SK-N-SH (cell line): Measurements from ENCODE around the gene XPOT. TPM values are rescaled to one million over a fixed set of nuclear protein-coding genes. Genes with fewer than 3 reads are reported as not detected.

Experiments
- CTCF ChIA-PET: fragments of 300-600, 350-600 bp; formaldehyde crosslinking; extraction: SDS; loops from one replicate; lab custom pipeline; 2021; lab: Yijun Ruan, JAX
- POLR2A ChIA-PET: fragments of 350-600 bp; sonication (Branson Sonifier 250); formaldehyde crosslinking; extraction: SDS; loops from one replicate; lab custom pipeline; 2020; ENCODE audit warnings: antibody characterized with exemption, inconsistent platforms; lab: Yijun Ruan, JAX
- DNase-seq: peaks from one replicate; pipeline ENCODE4 v3.0.0; 2012
- H2AFZ ChIP-seq: fragments of 200-600 bp; sonication (generic); 2 replicates; pipeline ENCODE4 v1.8.1; 2016; ENCODE audit warnings: antibody characterized with exemption, mild to moderate bottlenecking, low read depth
- H3F3A ChIP-seq: fragments of 200-600 bp; sonication (generic); replicated peaks from 2 replicates; pipeline ENCODE3; 2016; ENCODE audit warnings: antibody characterized with exemption, mild to moderate bottlenecking; ENCODE audit not compliant: insufficient read depth
- H3K27ac ChIP-seq, 2 experiments: fragments of 200-500 bp in 1 of 2; fragments of 200-600 bp in 1 of 2; sonication (Bioruptor generic) in 1 of 2; sonication (generic), shearing (Covaris generic) in 1 of 2; 2 replicates each; pipeline versions ENCODE4 v1.5.1 to v1.6.1; 2014 to 2016; ENCODE audit warnings: low read depth in 2 of 2, inconsistent platforms in 1 of 2, low read length in 1 of 2, mild to moderate bottlenecking in 1 of 2, mixed read lengths in 1 of 2
- H3K27me3 ChIP-seq: fragments of 200-600 bp; sonication (generic), shearing (Covaris generic); 2 replicates; pipeline ENCODE4 v1.6.1; 2016; ENCODE audit warnings: mixed run types; ENCODE audit not compliant: insufficient read depth
- H3K36me3 ChIP-seq, 2 experiments: fragments of 200-500 bp in 1 of 2; fragments of 200-600 bp in 1 of 2; sonication (Bioruptor generic) in 1 of 2; sonication (generic) in 1 of 2; replicated peaks in 1 of 2; 2 replicates each; pipeline versions ENCODE3 to v1.5.1; 2014 to 2016; ENCODE audit warnings: low read length in 1 of 2, mild to moderate bottlenecking in 1 of 2; ENCODE audit not compliant: insufficient read depth in 2 of 2, control insufficient read depth in 1 of 2
- H3K4me1 ChIP-seq, 2 experiments: fragments of 200-500 bp in 1 of 2; fragments of 200-600 bp in 1 of 2; sonication (Bioruptor generic) in 1 of 2; sonication (generic), shearing (Covaris generic) in 1 of 2; 2 replicates each; pipeline versions ENCODE4 v1.5.1 to v1.6.1; 2014 to 2016; ENCODE audit warnings: low read depth in 1 of 2, low read length in 1 of 2, mixed run types in 1 of 2; ENCODE audit not compliant: insufficient read depth in 2 of 2, control insufficient read depth in 1 of 2
- H3K4me2 ChIP-seq: fragments of 200-600 bp; sonication (generic), shearing (Covaris generic); 2 replicates; pipeline ENCODE4 v1.6.1; 2017; ENCODE audit warnings: mixed run types
- H3K4me3 ChIP-seq, 2 experiments: fragments of 200-500 bp in 1 of 2; fragments of 200-600 bp in 1 of 2; sonication (Bioruptor generic) in 1 of 2; sonication (generic), shearing (Covaris generic) in 1 of 2; 2 replicates each; pipeline versions ENCODE4 v1.5.1 to v1.8.1; 2014 to 2016; ENCODE audit warnings: low read depth in 2 of 2, inconsistent platforms in 1 of 2, low read length in 1 of 2, mild to moderate bottlenecking in 1 of 2, mixed read lengths in 1 of 2, moderate library complexity in 1 of 2
- H3K79me2 ChIP-seq: fragments of 200-600 bp; sonication (generic); 2 replicates; pipeline ENCODE4 v1.8.1; 2017; ENCODE audit warnings: mild to moderate bottlenecking; ENCODE audit not compliant: insufficient read depth
- H3K9ac ChIP-seq: fragments of 200-600 bp; sonication (generic); 2 replicates; pipeline ENCODE4 v1.6.1; 2017; ENCODE audit warnings: mixed run types
- H3K9me2 ChIP-seq: fragments of 200-600 bp; sonication (generic); 2 replicates; pipeline ENCODE4 v1.6.1; 2017; ENCODE audit warnings: mixed run types
- H3K9me3 ChIP-seq: fragments of 200-600 bp; sonication (generic); 2 replicates; pipeline ENCODE4 v1.6.1; 2017; ENCODE audit warnings: mixed run types, mild to moderate bottlenecking, moderate library complexity
- H4K20me1 ChIP-seq: fragments of 200-600 bp; sonication (generic); 2 replicates; pipeline ENCODE4 v1.6.1; 2017; ENCODE audit warnings: mild to moderate bottlenecking, mixed run types; ENCODE audit not compliant: insufficient read depth
- CHD2 ChIP-seq: fragments of 150-350 bp; IDR thresholded peaks from 2 replicates; pipeline ENCODE4 v1.6.1; 2018; ENCODE audit warnings: low read length; ENCODE audit not compliant: partially characterized antibody
- CTCF ChIP-seq: fragments of 200-600 bp; sonication (generic); IDR thresholded peaks from 2 replicates; pipeline ENCODE4 v1.6.1; 2017; ENCODE audit warnings: antibody characterized with exemption, mild to moderate bottlenecking, moderate library complexity
- ELF1 ChIP-seq: IDR thresholded peaks from 2 replicates; pipeline ENCODE4 v1.4.0; 2012
- EP300 ChIP-seq, 2 experiments: IDR thresholded peaks; 2 replicates each; pipeline versions ENCODE4 v1.4.0 to v1.6.1; 2012; ENCODE audit warnings: borderline replicate concordance in 1 of 2, low read depth in 1 of 2, low read length in 1 of 2
- EZH2phosphoT487 ChIP-seq: fragments of 200-600 bp; sonication (generic); IDR thresholded peaks from 2 replicates; pipeline ENCODE4 v1.6.1; 2017; ENCODE audit warnings: low read depth, mixed run types, mild to moderate bottlenecking, antibody characterized with exemption, moderate library complexity, borderline replicate concordance
- FOSL2 ChIP-seq: IDR thresholded peaks from 2 replicates; pipeline ENCODE4 v1.4.0; 2012; ENCODE audit warnings: low read depth, mild to moderate bottlenecking, moderate library complexity, borderline replicate concordance
- FOXJ3 ChIP-seq: sonication (generic); formaldehyde crosslinking; IDR thresholded peaks from 2 replicates; pipeline ENCODE4 v1.5.1; 2020; ENCODE audit warnings: mild to moderate bottlenecking, missing genetic modification reagents
- FOXM1 ChIP-seq: IDR thresholded peaks from 2 replicates; pipeline ENCODE4 v1.4.0; 2012; ENCODE audit warnings: low read depth, mild to moderate bottlenecking
- GABPA ChIP-seq: IDR thresholded peaks from 2 replicates; pipeline ENCODE4 v1.4.0; 2012; ENCODE audit warnings: low read depth, mild to moderate bottlenecking
- GATA2 ChIP-seq: sonication (generic); formaldehyde crosslinking; IDR thresholded peaks from 2 replicates; pipeline ENCODE4 v1.5.0; 2020; ENCODE audit warnings: mild to moderate bottlenecking, missing genetic modification reagents
- JUND ChIP-seq: IDR thresholded peaks from 2 replicates; pipeline ENCODE4 v1.4.0; 2012
- MEF2A ChIP-seq: IDR thresholded peaks from 2 replicates; pipeline ENCODE4 v1.4.0; 2012; ENCODE audit warnings: low read depth, borderline replicate concordance
- MXI1 ChIP-seq: IDR thresholded peaks from 2 replicates; pipeline ENCODE4 v1.6.1; 2012; ENCODE audit warnings: mild to moderate bottlenecking, low read depth, low read length, improper control_type of control experiment
- NFIC ChIP-seq: IDR thresholded peaks from 2 replicates; pipeline ENCODE4 v1.4.0; 2012; ENCODE audit warnings: borderline replicate concordance
- NRF1 ChIP-seq: IDR thresholded peaks from 2 replicates; pipeline ENCODE4 v1.6.1; 2012; ENCODE audit warnings: low read depth, mild to moderate bottlenecking, low read length
- PBX3 ChIP-seq: IDR thresholded peaks from 2 replicates; pipeline ENCODE4; 2012
- RAD21 ChIP-seq: IDR thresholded peaks from 2 replicates; pipeline ENCODE4 v1.6.1; 2012; ENCODE audit warnings: mild to moderate bottlenecking, low read length
- RCOR1 ChIP-seq: fragments of 150-350 bp; IDR thresholded peaks from 2 replicates; pipeline ENCODE4 v1.6.1; 2017; ENCODE audit warnings: antibody characterized with exemption, low read length
- RFX5 ChIP-seq: IDR thresholded peaks from 2 replicates; pipeline ENCODE4 v1.6.1; 2012; ENCODE audit warnings: mild to moderate bottlenecking, improper control_type of control experiment, low read length
- SIN3A ChIP-seq: IDR thresholded peaks from 2 replicates; pipeline ENCODE4 v1.6.1; 2012; ENCODE audit warnings: low read depth, mild to moderate bottlenecking, low read length, moderate library complexity, borderline replicate concordance
- TAF1 ChIP-seq: IDR thresholded peaks from 2 replicates; pipeline ENCODE4 v1.6.1; 2012; ENCODE audit warnings: low read depth, mild to moderate bottlenecking, low read length, moderate library complexity, borderline replicate concordance
- TCF12 ChIP-seq: IDR thresholded peaks from 2 replicates; pipeline ENCODE4 v1.4.0; 2012
- TEAD4 ChIP-seq: IDR thresholded peaks from 2 replicates; pipeline ENCODE4 v1.4.0; 2012; ENCODE audit warnings: mild to moderate bottlenecking, borderline replicate concordance; ENCODE audit not compliant: insufficient read depth
- whole genome bisulfite sequencing: methylation state at CpG from one replicate; pipeline ENCODE4 v1.1.6; 2017; ENCODE audit warnings: low lambda C conversion rate; 5-methylcytosine and 5-hydroxymethylcytosine counted together
- polyA plus RNA-seq, 3 experiments: library from polyadenylated mRNA; depleted of rRNA; stranded (reverse); fragments of >200 nt; gene quantifications; 2 replicates each; pipeline ENCODE4 v1.2.3, GENCODE V29; 2012
- TF ChIP-seq, protein P1 (sequence below): IDR thresholded peaks from 2 replicates; pipeline ENCODE4 v1.4.0; 2012; ENCODE audit warnings: low read depth
- TF ChIP-seq, protein P2 (sequence below): IDR thresholded peaks from 2 replicates; pipeline ENCODE4 v1.4.0; 2012; ENCODE audit warnings: low read depth, borderline replicate concordance
- TF ChIP-seq, protein P3 (sequence below): IDR thresholded peaks from 2 replicates; pipeline ENCODE4 v1.4.0; 2012; ENCODE audit warnings: low read depth, borderline replicate concordance

Gene XPOT
- polyA plus RNA-seq, 1 of the 3 experiments (the other 2 are of a cell fraction): 25.6 TPM

DNA sequence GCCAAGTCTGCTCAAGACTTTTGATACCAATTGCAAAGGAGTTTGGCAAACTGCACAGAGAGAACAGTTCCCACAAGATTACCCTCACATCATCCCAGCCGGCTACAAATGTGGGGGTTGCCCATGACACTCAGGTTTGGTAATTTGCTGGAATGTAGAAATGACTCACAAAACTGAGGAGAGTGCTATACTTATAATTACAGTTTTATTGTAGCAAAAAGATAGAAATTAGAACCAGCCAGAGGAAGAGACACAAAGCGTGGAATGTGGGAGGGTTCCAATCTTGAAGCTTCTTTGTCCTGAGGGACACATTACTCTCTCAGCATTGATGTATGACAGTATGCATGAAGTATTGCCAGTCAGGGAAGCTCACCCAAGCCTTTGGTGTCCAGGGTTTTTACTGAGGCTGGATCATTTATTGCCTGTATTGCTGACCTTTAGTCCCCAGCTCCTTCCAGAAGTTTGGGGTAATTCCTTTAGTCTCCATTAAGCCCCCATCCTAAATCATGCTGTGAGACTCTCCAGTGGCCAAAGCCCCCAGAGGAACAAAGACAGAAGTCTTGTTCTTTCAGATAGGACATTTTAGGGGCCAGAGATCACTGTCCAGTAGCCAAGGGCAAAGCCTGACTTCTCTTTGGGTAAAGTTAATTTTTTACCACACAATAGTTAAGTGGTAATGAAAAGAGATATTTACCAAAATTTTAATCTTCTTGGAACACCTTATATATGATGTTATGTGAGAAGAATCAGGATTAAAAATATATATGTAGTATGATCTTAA, 57.6 kb downstream of the XPOT start:
- no peak for DNase-seq
- WGBS: 60% methylated on average over 2 of the region's 2 CpGs
- peaks cover 71% of the 10 kb centered on the region for H3K79me2 ChIP-seq
- H3K27me3 ChIP-seq: no peaks in the 10 kb centered on the region
- 0 out of 2 replicates have a peak, but pooled peaks cover 5% of the 10 kb centered on the region for H4K20me1 ChIP-seq
- peak overlapping the region; percentile 7 to 58; a peak in 3 of 4 replicates for H3K27ac ChIP-seq
- no peak for TF ChIP-seq RAD21
- no peak for TF ChIP-seq EP300 (IDR thresholded peaks at IDR 0.05; ENCODE audit: borderline replicate concordance in 1 of 2, low read depth in 1 of 2, low read length in 1 of 2)
- no peak for TF ChIP-seq FOXJ3
- no peak; the same call in 1 of the 2 replicates for TF ChIP-seq NFIC
- TF ChIP-seq, protein P1, sequence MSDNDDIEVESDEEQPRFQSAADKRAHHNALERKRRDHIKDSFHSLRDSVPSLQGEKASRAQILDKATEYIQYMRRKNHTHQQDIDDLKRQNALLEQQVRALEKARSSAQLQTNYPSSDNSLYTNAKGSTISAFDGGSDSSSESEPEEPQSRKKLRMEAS: no peak
- TF ChIP-seq EZH2phosphoT487: no peak
- TF ChIP-seq, protein P2, sequence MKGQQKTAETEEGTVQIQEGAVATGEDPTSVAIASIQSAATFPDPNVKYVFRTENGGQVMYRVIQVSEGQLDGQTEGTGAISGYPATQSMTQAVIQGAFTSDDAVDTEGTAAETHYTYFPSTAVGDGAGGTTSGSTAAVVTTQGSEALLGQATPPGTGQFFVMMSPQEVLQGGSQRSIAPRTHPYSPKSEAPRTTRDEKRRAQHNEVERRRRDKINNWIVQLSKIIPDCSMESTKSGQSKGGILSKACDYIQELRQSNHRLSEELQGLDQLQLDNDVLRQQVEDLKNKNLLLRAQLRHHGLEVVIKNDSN: no peak
- no peak for TF ChIP-seq MEF2A
- no peak for TF ChIP-seq FOXM1
- no peak for TF ChIP-seq TEAD4
- no peak for TF ChIP-seq CHD2
- TF ChIP-seq ELF1: no peak
- no peak for TF ChIP-seq MXI1
- TF ChIP-seq FOSL2: peak; percentile 39; the same call in 1 of the 2 replicates
- TF ChIP-seq, protein P3, sequence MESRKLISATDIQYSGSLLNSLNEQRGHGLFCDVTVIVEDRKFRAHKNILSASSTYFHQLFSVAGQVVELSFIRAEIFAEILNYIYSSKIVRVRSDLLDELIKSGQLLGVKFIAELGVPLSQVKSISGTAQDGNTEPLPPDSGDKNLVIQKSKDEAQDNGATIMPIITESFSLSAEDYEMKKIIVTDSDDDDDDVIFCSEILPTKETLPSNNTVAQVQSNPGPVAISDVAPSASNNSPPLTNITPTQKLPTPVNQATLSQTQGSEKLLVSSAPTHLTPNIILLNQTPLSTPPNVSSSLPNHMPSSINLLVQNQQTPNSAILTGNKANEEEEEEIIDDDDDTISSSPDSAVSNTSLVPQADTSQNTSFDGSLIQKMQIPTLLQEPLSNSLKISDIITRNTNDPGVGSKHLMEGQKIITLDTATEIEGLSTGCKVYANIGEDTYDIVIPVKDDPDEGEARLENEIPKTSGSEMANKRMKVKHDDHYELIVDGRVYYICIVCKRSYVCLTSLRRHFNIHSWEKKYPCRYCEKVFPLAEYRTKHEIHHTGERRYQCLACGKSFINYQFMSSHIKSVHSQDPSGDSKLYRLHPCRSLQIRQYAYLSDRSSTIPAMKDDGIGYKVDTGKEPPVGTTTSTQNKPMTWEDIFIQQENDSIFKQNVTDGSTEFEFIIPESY: no peak
- TF ChIP-seq GATA2 (CRISPR knock-in tag): no peak
- TF ChIP-seq SIN3A: no peak
- no peak for TF ChIP-seq RFX5
- no peak for TF ChIP-seq TAF1
- TF ChIP-seq GABPA: no peak
- no peak for TF ChIP-seq PBX3
- no peak for TF ChIP-seq CTCF
- 0 out of 2 replicates have a peak, but pooled peaks have one; percentile 19 for TF ChIP-seq JUND
- TF ChIP-seq RCOR1: no peak
- TF ChIP-seq NRF1: no peak
- TF ChIP-seq TCF12: 0 out of 2 replicates have a peak, but pooled peaks have one; percentile 11
- TF ChIP-seq, all 33 proteins: peak for 3
- Histone ChIP-seq H3K4me1 (peaks cover 0 to 19% of the 10 kb centered on the region in 2 experiments; a peak in 2 of 4 replicates), H3K36me3 (peaks cover 46 to 64% of the 10 kb centered on the region in 2 experiments), H3K4me3 (no peak overlapping the region), H3K9me3 (no peaks in the 10 kb centered on the region), H2AFZ (no peak overlapping the region), H3F3A (peaks cover 10% of the 10 kb centered on the region), H3K9ac (no peak overlapping the region), H3K9me2 (no peaks in the 10 kb centered on the region), H3K4me2 (0 out of 2 replicates have a peak overlapping the region, but pooled peaks have one; percentile 1)
- POLR2A ChIA-PET: no interaction called here
- CTCF ChIA-PET: no interaction called here
